ENCODE measurements around the gene SLC6A19.
"Not testable (repeated sequence)": the region's sequence is repeated elsewhere in the genome, so short reads cannot be mapped to it uniquely, and the experiment has no call there.

Gene SLC6A19

GRCh38 chr5:1267464-1267863 is 66.1 kb downstream of the SLC6A19 start:
- not testable (repeated sequence) for DNase-seq (ENCODE audit: low spot score)

- DNase-seq (ENCODE audit: low spot score) = no peak
Measured at GRCh38 chr5:1268056-1268455, 66.7 kb downstream of the SLC6A19 start.

- no peak for DNase-seq (ENCODE audit: low spot score)
Measured at GRCh38 chr5:1268666-1269065, 67.3 kb downstream of the SLC6A19 start.

GRCh38 chr5:1270426-1270825 is 69.0 kb downstream of the SLC6A19 start:
- no peak for DNase-seq (ENCODE audit: low spot score)

GRCh38 chr5:1270933-1271914 is 69.8 kb downstream of the SLC6A19 start:
- no peak for DNase-seq (ENCODE audit: low spot score)

- no peak for DNase-seq (ENCODE audit: low spot score)
Measured at GRCh38 chr5:1272201-1272600, 70.8 kb downstream of the SLC6A19 start.

- DNase-seq (ENCODE audit: low spot score) = no peak
Measured at GRCh38 chr5:1273745-1274144, 72.3 kb downstream of the SLC6A19 start.

GRCh38 chr5:1274471-1274870 is 73.1 kb downstream of the SLC6A19 start:
- no peak for DNase-seq (ENCODE audit: low spot score)
